ENCODE measurements around the gene ANTXR1.
A peak's percentile ranks its signal among the peaks of the same experiment; 100 is the strongest.

ANTXR1 gene

GRCh38 chr2:69022548-69022947, 9.6 kb downstream of the ANTXR1 start:
- Histone ChIP-seq H3K9ac (no peak overlapping the region), H3K4me2 (no peak overlapping the region)

GRCh38 chr2:69023236-69023635, 10.3 kb downstream of the ANTXR1 start:
- H3K9ac ChIP-seq, result no peak overlapping the region
- H3K4me3 ChIP-seq (IDR thresholded peaks at IDR 0.05; ENCODE audit: insufficient read depth, low read depth, low read length), result no peak overlapping the region
- H2AFZ ChIP-seq (ENCODE audit: low read depth), result no peak overlapping the region
- no peaks in the 10 kb centered on the region for H3K27me3 ChIP-seq (ENCODE audit: insufficient read depth, low read depth)
- H3K36me3 ChIP-seq (ENCODE audit: insufficient read depth), result no peaks in the 10 kb centered on the region
- no peak overlapping the region for H3K27ac ChIP-seq
- no peaks in the 10 kb centered on the region for H3K79me2 ChIP-seq (ENCODE audit: insufficient read depth, low read depth)
- H3K4me2 ChIP-seq, result no peak overlapping the region
- TF ChIP-seq CTCF (conservative IDR thresholded peaks at IDR 0.05; ENCODE audit: low read depth, low read length), result no peak
- H4K20me1 ChIP-seq (ENCODE audit: insufficient read depth), result no peaks in the 10 kb centered on the region
- H3K4me1 ChIP-seq (ENCODE audit: low read depth, poor library complexity, severe bottlenecking), result no peaks in the 10 kb centered on the region

More at GRCh38 chr2:69022548-69022947, 9.6 kb downstream of the ANTXR1 start:
- Histone ChIP-seq H3K27me3 (ENCODE audit: insufficient read depth, low read depth) (no peaks in the 10 kb centered on the region), H2AFZ (ENCODE audit: low read depth) (no peak overlapping the region), H3K4me1 (ENCODE audit: low read depth, poor library complexity, severe bottlenecking) (no peaks in the 10 kb centered on the region), H3K27ac (no peak overlapping the region), H3K4me3 (IDR thresholded peaks at IDR 0.05; ENCODE audit: insufficient read depth, low read depth, low read length) (no peak overlapping the region), H4K20me1 (ENCODE audit: insufficient read depth) (no peaks in the 10 kb centered on the region), H3K79me2 (ENCODE audit: insufficient read depth, low read depth) (no peaks in the 10 kb centered on the region), H3K36me3 (ENCODE audit: insufficient read depth) (no peaks in the 10 kb centered on the region)
- no peak for TF ChIP-seq CTCF (conservative IDR thresholded peaks at IDR 0.05; ENCODE audit: low read depth, low read length)

GRCh38 chr2:69026026-69026425, 13.0 kb downstream of the ANTXR1 start:
- Histone ChIP-seq H3K79me2 (ENCODE audit: insufficient read depth, low read depth) (no peaks in the 10 kb centered on the region), H3K36me3 (ENCODE audit: insufficient read depth) (no peaks in the 10 kb centered on the region), H3K4me3 (IDR thresholded peaks at IDR 0.05; ENCODE audit: insufficient read depth, low read depth, low read length) (no peak overlapping the region), H3K9ac (no peak overlapping the region), H3K27ac (no peak overlapping the region), H3K4me1 (ENCODE audit: low read depth, poor library complexity, severe bottlenecking) (no peaks in the 10 kb centered on the region), H3K27me3 (ENCODE audit: insufficient read depth, low read depth) (no peaks in the 10 kb centered on the region), H2AFZ (ENCODE audit: low read depth) (no peak overlapping the region), H3K4me2 (no peak overlapping the region), H4K20me1 (ENCODE audit: insufficient read depth) (no peaks in the 10 kb centered on the region)
- peak; percentile 89 for TF ChIP-seq CTCF (conservative IDR thresholded peaks at IDR 0.05; ENCODE audit: low read depth, low read length)

GRCh38 chr2:69026691-69027459, 13.9 kb downstream of the ANTXR1 start:
- H3K27ac ChIP-seq, result no peak overlapping the region
- H3K4me1 ChIP-seq (ENCODE audit: low read depth, poor library complexity, severe bottlenecking), result no peaks in the 10 kb centered on the region
- no peak overlapping the region for H3K9ac ChIP-seq
- no peak overlapping the region for H3K4me3 ChIP-seq (IDR thresholded peaks at IDR 0.05; ENCODE audit: insufficient read depth, low read depth, low read length)
- no peaks in the 10 kb centered on the region for H3K79me2 ChIP-seq (ENCODE audit: insufficient read depth, low read depth)
- H3K4me2 ChIP-seq, result no peak overlapping the region
- H2AFZ ChIP-seq (ENCODE audit: low read depth), result no peak overlapping the region
- no peak for TF ChIP-seq CTCF (conservative IDR thresholded peaks at IDR 0.05; ENCODE audit: low read depth, low read length)
- no peaks in the 10 kb centered on the region for H4K20me1 ChIP-seq (ENCODE audit: insufficient read depth)
- H3K36me3 ChIP-seq (ENCODE audit: insufficient read depth), result no peaks in the 10 kb centered on the region
- H3K27me3 ChIP-seq (ENCODE audit: insufficient read depth, low read depth), result no peaks in the 10 kb centered on the region

Measured in KMS-11 (cell line).